Suppressor macrophage treated with lipopolysaccharide for 4 hours (primary cell): ENCODE measurements around the gene HPN.
"Not testable (repeated sequence)": the region's sequence is repeated elsewhere in the genome, so short reads cannot be mapped to it uniquely, and the experiment has no call there.

Experiments used
- DNase-seq: peaks from one replicate; pipeline ENCODE4 v3.0.0-alpha.2; 2020

HPN gene

GRCh38 chr19:35028600-35028885 is 13.0 kb upstream of the HPN start:
- DNase-seq: not testable (repeated sequence)

DNA sequence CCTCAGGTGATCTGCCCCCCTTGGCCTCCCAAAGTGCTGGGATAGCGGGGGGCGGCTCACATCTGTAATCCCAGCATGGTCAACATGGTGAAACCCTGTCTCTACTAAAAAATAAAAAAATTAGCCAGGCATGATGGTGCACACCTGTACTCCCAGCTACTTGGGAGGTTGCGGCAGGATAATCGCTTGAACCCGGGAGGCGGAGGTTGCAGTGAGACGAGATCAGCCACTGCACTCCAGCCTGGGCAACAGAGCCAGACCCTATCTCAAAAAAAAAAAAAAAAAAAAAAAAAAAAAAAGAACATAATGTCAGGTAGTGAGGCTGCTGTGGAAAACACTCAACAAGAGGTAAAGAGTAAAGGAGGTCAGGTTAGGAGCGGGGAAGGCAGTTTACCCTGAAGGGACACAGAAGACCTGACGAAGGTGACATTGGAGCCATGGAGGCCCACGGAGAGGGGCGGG is 12.2 kb upstream of the HPN start:
- not testable (repeated sequence) for DNase-seq

- DNase-seq: no peak
Measured at GRCh38 chr19:35029737-35030256, 11.7 kb upstream of the HPN start.

GRCh38 chr19:35030257-35031071 is 11.1 kb upstream of the HPN start, which contains the start of gene SCN1B:
Gene SCN1B (plus strand): TSS chr19:35030470. CDS start chr19:35030821, 351 bp downstream.
- peak; percentile 81 for DNase-seq

DNA sequence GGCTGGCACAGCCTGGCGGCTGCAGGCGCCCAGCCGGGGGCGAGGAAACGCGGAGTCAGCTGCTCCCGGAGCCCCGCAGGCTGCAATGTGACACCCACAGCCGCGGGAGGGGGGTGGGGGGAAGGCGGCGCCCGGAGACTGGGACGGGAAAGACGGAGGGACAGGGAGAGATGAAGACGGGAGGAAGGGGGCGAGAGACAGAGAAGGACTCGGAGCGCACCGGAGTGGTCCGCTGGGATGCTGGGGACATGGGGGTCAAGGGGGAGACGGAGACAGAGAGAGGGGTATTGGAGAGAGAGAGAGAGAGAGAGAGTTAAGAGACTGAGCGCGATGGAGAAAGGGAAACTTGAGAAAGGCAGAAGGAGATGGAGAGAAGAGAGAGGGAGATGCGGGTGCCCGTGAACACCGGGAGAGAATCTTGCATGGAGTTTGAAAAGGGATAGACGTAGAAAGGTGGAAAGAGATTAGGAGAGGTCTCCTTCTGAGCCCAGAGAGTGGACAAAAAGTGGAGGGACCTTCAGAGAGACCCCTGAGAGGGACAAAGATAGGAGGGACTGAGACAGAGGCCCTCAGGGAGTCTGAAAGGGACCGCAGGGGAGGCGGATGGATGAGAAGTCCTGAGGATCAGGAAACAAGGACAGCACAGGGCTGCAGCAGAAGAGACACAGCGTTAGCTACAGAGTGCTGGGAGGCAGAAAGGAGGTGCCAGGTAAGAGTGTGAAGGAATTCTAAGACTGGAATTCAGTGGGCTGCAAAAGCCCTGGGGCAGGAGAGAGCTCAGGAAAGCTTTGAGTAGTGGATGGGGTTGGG is 10.2 kb upstream of the HPN start:
- DNase-seq: no peak

- DNase-seq: no peak
Measured at GRCh38 chr19:35032356-35032865, 9.1 kb upstream of the HPN start.

- DNase-seq: no peak
Measured at GRCh38 chr19:35033067-35034004, 8.2 kb upstream of the HPN start.

DNA sequence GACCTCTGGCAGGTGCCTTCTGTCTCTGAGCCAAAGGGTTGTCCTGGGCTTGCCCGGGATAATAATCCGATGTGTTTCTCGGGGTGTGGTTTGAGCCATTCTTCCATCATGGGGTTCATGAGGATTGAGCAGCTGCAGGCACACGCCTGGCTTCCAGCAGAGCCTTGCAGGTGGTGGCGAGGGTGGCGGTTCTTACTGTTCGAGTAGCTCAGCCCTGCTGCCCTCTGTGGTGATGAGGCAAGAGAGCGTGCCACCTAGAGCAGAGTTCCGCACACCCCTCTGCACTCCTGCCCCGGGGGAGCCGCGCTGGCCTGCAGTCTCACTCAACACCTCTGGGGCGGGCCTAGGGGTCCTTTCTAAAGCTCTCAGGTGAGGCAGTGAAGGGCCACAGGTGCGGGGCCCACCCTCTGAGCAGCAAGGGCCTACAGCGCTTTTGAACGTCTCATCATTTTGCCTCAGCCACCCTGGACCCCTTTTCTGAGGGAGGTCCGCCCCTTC is 7.5 kb upstream of the HPN start:
- no peak for DNase-seq

- DNase-seq: no peak
Measured at GRCh38 chr19:35034588-35035382, 6.7 kb upstream of the HPN start.

DNA sequence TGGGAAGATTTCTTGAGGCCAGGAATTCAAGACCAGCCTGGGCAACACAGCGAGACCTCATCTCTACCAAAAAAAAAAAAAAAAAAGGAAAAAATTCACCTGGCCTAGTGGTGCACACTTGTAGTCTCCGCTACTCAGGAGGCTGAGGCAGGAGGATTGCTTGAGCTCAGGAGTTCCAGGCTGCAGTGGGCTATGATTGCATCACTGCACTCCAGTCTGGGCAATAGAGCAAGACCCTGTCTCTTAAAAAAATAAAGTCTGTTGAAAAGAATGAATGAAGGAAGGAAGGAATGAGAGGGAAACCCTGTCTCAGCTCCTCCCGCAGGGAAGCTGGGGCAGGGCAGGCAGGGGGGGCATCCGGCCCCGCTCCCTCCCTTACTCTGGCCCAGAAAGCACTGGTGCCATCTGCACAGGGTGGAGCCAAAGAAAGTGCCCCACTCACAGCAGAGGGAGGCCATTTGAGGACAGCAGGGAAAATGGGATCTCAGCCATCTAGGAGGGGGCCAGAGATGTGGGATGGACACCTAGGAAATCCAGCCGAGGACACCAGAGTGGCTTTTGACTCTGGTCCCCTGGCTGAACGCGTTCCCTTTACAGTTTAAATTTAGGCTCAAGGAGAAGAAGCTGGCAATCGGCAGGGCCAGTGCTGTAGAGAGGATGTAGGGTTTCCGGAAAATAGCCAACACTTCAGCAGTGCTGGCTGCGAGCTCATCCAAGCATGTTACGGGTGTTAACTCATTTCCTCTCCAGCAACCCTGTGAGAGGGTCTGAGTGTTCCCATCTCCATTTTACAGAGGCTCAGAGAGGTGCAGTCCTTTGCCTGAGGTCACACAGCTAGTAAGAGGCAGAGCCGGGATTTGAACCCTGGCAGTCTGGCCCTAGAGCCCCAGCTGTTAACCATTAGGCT is 3.6 kb upstream of the HPN start:
- DNase-seq: no peak

- peak; percentile 51 for DNase-seq
Measured at GRCh38 chr19:35038623-35039512, 2.7 kb upstream of the HPN start.

DNA sequence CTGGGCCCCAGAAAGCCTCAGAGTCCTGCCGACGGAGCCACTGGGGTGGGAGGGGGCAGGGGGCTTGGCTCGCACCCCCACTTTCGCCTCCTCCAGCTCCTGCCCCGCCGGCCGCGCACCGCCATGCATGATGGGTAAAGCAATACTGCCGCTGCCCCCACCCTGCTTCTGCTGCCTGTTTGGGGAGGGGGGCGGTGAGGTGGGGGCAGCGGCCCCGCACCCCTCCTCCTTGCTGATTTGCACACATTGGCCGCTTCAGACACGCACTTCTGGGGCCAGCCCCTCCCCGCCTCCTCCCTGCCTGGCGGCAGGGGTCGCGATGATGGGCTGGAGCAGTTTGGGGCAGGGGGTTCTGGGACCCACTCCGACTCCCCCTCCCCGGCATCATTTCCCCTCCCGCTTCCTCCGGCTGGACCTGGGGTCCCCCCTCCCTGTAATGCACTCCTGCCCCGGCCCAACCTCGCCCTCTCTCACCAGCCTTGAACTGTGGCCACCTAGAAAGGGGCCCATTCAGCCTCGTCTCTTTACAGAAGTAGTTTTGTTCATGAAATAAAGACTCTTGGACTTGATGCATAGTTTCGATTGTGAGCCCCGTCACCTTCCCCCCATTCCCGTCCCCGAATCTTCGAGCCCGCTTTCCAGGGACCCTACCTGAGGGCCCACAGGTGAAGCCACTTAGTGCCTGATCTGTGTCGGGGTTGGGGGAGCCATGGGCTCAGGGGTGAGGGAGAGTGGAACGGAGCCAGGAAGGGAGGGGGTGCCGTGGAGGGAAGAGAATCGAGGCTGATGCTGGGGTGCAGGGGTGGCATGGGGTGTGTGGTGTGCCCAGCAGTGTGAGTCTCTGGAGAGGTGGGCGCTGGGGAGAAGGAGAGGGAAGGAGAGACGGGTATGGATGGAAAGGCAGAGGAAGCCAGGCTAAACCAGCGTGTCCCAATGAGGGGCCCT is 1.4 kb upstream of the HPN start:
- DNase-seq: no peak

DNA sequence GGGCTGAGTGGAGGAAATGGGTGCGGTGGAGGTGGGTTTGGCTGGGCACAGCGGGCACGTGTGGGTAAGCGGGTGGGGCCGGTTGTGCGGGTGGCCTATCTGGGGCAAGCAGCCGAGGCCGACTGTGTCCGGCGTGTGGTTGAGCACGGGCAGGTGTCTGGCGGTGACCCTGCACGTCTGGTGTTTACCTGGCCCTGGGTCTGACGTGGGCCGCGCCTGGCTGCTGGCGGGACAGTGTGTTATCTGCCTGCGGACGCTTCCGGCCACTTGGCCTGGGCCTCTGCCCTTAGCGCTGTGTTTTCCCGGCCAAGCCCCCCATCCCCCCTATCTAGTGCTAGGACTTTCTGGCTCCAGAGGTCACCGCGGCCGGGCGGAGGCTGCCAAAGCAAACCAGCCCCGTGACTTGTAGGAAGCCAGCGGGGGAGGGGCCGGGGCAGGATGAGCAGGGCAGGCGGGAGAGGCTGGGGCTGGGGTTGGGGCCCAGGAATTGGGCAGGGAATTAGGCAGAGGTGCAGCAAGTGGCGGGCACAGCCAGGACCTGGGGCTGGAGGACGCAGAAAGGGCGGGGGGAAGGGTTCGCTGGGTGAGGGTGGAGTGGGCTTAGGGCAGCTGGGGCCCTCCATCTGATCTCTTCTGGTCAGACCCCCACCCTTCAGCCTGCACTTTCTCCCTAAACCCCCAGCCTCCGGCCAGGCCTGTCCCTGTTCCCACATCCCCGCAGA is 534 bp upstream of the HPN start:
- DNase-seq: peak; percentile 49

DNA sequence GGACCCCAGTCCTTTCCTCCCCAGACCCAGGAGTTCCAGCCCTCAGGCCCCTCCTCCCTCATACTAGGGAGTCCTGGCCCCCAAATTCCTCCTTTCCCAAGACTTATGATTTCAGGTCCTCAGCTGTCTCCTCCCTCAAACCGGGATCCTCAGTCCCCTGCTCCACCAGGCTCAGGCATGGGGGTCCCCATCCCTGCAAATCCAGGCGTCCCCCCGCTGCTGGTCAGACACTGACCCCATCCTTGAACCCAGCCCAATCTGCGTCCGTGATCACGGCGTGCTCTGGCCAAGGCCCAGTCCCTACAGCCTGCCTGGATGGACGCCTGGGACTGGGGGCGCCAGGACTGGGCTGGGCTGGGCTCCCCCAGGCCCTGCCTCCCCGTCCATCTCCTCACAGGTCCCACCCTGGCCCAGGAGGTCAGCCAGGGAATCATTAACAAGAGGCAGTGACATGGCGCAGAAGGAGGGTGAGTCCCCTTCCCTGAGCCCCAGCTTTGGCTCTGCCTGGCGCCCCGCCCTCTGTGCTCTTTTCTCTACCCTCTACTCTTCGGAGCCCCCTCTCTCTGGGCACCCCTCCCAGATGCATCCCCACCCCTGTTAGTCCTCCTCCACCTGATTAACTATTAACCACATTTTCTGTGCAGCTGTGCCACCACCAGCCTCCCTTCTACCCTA is 672 bp downstream of the HPN start:
- DNase-seq: no peak

DNA sequence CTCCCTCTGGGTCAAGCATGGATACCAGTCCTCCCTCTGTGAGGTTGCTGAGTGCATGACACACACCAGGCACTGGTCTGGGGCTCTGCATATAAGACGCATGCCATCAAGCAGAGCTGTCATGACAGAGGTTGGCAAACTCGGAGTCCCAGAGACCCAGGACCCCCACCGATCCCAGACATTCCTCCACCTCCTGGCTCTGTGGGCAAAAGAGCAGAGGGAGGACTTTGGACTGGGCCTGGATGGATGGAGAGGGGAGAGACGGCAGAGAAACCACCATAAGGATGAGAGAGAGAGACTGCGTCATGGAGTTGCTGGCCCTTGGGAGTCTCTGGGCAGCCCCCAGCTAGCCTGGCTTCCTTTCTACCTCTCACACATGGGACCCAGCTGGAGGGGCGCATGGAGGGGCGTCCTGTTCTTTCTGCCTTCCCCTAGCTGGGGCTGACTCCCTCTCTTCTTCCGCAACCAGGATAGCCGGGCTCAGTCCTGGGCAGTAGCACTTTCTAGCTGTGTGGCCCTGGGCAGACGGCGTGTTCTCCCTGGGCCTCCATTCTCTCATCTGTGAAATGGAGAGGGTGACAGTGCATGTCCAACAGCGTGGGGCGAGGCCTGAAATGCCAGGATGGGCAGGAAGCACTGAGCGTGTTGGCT is 1.6 kb downstream of the HPN start:
- DNase-seq: no peak

DNA sequence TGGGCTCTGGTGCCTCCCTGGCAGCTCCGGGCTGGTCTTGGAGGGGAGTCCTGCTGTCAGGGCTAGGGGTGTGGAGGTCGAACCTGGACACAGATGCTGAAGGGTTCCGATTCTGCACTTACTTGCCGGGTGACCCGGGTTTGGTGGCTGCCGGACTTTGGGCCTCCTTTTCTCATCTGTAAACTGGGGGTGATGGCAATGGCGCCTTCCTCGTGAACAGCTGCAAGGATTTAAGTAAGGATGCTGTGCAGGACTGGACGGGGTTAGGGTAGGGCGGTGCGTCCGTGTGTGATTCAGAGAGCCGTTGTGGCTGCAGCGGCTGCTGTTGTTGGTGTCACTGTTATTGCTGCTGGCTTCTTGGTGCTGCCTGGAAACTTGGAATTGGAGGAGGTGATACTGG is 2.4 kb downstream of the HPN start:
- DNase-seq: no peak
